ENCODE measurements around the gene TAF12. TPM values are rescaled to one million over a fixed set of nuclear protein-coding genes. Genes with fewer than 3 reads are reported as not detected.
"Not testable (repeated sequence)": the region's sequence is repeated elsewhere in the genome, so short reads cannot be mapped to it uniquely, and the experiment has no call there.

The TAF12 gene
- total RNA-seq, 1 donor from 2014 or later, result 28.2 TPM

DNA sequence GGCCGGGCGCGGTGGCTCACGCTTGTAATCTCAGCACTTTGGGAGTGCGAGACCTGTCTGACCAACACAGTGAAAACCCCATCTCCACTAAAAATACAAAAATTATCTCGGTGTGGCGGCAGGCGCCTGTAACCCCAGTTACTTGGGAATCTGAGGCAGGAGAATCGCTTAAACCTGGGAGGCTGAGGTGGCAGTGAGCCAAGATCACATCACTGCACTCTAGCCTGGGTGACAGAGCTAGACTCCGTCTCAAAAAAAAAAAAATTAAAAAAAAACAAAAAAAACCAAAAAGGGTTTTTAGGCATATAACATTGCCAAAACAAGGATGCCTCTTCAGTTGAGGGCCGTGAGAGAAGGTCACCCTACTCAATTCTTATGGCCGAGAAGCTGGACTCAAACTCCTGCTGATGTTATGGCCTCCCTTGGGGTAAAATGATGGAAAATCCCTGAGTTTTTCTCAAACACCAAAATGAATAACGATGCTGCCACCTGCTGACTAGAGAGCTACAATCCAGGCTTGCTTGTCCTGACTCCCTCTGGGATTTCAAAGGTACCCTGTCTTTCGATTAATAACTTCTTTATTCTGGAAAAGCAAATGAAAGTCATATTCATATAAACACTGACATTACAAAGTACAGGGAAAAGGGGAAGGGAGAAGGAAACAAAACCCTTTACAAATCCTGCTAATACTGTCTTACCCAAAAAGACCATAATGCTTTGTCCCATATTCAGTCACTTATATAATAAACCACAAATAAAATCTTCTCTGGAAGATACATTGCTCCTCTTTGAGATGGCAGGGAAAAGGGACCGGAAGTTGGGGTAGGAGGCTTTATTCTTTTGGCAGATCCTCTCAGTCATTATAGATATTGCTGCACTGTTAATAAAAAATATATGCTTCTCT is 40.1 kb downstream of the TAF12 start:
- H3K4me3 ChIP-seq, result no peak overlapping the region

DNA sequence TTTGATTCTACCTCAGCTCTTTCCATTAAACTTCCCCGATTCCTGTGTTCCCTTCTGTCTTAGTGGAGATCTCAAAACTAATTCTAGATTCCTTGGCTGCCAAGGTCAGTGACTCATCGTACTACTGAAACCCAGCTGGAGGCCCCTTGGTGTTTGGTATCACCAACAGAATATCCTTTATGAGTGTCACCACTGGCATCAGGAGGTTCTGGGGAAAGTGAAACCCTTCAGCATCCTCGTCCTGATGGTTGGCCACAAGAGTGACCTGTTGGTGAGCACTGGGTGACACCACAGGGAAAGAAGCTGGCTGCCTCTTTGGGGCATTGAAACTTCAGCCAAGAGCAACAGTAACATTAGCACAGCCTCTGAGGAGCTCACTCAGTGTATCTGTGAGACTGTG is 41.2 kb downstream of the TAF12 start:
- Histone ChIP-seq H3K36me3 (peaks cover 45% of the 10 kb centered on the region), H3K27me3 (ENCODE audit: low read depth) (no peaks in the 10 kb centered on the region), H3K4me1 (peaks cover 9% of the 10 kb centered on the region), H3K27ac (replicated peaks) (peak overlapping the region; percentile 9), H3K4me3 (no peak overlapping the region), H3K9me3 (replicated peaks) (no peaks in the 10 kb centered on the region)
- TF ChIP-seq, protein P1, sequence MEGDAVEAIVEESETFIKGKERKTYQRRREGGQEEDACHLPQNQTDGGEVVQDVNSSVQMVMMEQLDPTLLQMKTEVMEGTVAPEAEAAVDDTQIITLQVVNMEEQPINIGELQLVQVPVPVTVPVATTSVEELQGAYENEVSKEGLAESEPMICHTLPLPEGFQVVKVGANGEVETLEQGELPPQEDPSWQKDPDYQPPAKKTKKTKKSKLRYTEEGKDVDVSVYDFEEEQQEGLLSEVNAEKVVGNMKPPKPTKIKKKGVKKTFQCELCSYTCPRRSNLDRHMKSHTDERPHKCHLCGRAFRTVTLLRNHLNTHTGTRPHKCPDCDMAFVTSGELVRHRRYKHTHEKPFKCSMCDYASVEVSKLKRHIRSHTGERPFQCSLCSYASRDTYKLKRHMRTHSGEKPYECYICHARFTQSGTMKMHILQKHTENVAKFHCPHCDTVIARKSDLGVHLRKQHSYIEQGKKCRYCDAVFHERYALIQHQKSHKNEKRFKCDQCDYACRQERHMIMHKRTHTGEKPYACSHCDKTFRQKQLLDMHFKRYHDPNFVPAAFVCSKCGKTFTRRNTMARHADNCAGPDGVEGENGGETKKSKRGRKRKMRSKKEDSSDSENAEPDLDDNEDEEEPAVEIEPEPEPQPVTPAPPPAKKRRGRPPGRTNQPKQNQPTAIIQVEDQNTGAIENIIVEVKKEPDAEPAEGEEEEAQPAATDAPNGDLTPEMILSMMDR (IDR thresholded peaks at IDR 0.05; ENCODE audit: borderline replicate concordance), result no peak
- intact Hi-C loops (cut with micrococcal nuclease), result loop anchor here (2.0 to 10.0 kb wide), 2 partner anchors 81 to 247 kb away; no protein-coding TSS in a partner anchor
- no peak for DNase-seq

More for the DNA sequence above, 40.1 kb downstream of the TAF12 start:
- peak overlapping the region; percentile 9 for H3K27ac ChIP-seq (replicated peaks)
- H3K9me3 ChIP-seq (replicated peaks), result no peaks in the 10 kb centered on the region
- no peaks in the 10 kb centered on the region for H3K27me3 ChIP-seq (ENCODE audit: low read depth)
- TF ChIP-seq, protein P1 (IDR thresholded peaks at IDR 0.05; ENCODE audit: borderline replicate concordance), result peak; percentile 74
- peaks cover 56% of the 10 kb centered on the region for H3K36me3 ChIP-seq
- peaks cover 9% of the 10 kb centered on the region for H3K4me1 ChIP-seq
- no peak for DNase-seq
- intact Hi-C loops (cut with micrococcal nuclease), result loop anchor here (2.0 to 10.0 kb wide), 2 partner anchors 82 to 248 kb away; no protein-coding TSS in a partner anchor

DNA sequence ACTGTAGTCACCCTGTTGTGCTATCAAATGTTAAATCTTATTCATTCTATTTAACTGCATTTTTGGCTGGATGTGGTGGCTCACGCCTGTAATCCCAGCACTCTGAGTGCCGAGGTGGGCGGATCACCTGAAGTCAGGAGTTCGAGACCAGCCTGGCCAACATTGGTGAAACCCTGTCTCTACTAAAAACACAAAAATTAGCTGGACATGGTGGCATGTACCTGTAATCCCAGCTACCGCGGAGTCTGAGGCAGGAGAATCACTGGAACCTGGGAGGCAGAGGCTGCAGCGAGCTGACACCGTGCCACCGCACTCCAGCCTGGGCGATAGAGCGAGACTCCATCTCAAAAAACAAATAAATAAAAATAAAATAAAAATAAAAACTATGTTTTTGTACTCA is 46.6 kb downstream of the TAF12 start:
- H3K27ac ChIP-seq (replicated peaks); DNase-seq; H3K4me3 ChIP-seq; intact Hi-C loops (cut with micrococcal nuclease); H3K27me3 ChIP-seq (ENCODE audit: low read depth); H3K9me3 ChIP-seq (replicated peaks); H3K4me1 ChIP-seq; H3K36me3 ChIP-seq: not testable (repeated sequence)

DNA sequence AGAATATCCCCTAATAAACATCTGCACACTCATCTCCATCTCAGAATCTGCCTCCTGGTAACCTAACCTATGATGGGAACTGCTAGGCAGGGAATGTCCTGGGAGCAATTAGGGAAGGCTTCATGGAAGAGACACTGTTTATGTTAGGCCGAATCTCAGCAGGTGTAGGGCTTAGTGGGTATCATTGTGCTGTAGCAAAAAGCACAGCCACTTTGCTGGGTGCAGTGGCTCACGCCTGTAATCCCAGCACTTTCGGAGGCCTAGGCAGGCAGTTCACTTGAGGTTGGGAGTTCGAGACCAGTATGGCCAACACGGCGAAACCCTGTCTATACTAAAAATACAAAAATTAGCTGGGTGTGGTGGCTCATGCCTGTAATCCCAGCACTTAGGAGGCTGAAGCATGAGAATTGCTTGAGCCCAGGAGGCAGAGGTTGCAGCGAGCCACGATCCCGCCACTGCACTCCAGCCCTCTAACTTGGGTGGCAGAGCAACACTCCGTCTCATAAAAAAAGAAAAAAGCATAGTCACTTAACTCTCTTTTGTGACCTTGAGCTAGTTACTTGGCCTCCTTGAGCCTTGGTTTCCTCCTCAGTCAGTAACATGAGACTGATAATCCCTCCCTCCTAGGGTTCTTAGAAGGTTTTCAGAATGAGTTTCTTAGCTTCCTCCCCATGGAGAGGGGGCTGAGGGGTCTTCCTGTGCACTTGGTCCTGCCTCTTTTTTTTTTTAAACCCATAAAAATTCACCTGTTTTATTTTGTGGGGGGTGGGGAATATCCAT is 47.3 kb downstream of the TAF12 start:
- Histone ChIP-seq H3K36me3 (peaks cover 7% of the 10 kb centered on the region), H3K4me3 (no peak overlapping the region), H3K27ac (replicated peaks) (no peak overlapping the region), H3K4me1 (peaks cover 8% of the 10 kb centered on the region), H3K9me3 (replicated peaks) (no peaks in the 10 kb centered on the region), H3K27me3 (ENCODE audit: low read depth) (no peaks in the 10 kb centered on the region)
- intact Hi-C loops (cut with micrococcal nuclease), result no loop called here
- TF ChIP-seq, protein P1 (IDR thresholded peaks at IDR 0.05; ENCODE audit: borderline replicate concordance), result no peak
- no peak for DNase-seq

DNA sequence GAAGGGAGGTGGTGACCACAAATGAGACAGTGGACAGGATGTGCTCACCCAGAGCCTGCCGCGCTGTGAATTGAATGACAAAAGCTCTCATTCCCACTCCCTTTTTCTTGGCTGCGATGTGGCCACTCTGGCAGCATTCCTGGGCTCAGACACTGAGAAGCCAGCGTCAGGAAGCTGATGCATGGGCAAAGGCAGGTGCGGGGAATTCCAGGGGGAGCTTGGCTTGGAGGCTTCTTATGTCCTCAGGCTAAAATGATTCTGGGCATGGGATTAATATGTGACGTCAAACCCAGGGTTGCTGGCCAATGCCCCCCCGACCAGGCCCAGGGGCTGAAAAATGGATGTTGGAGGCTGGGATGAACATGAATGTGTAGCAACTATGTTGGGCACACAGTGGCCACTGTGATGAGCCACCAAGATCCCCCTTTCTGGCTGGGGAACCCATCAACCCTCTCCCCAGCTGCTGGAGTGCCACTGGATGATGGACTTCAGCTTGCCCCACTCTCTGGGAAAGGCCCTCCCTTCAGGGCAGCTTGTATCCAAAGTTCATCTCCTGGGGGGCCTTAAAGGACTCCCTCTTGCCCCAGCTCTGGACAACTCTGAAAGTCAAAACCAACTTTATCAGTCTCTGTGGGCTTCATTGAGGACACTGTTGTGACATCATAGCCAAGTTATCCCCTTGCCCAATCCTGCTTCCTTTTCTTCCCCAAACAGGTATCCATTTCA is 48.0 kb downstream of the TAF12 start:
- H3K4me1 ChIP-seq; H3K27me3 ChIP-seq (ENCODE audit: low read depth); DNase-seq; intact Hi-C loops (cut with micrococcal nuclease); H3K36me3 ChIP-seq; H3K27ac ChIP-seq (replicated peaks); H3K9me3 ChIP-seq (replicated peaks); H3K4me3 ChIP-seq: not testable (repeated sequence)

DNA sequence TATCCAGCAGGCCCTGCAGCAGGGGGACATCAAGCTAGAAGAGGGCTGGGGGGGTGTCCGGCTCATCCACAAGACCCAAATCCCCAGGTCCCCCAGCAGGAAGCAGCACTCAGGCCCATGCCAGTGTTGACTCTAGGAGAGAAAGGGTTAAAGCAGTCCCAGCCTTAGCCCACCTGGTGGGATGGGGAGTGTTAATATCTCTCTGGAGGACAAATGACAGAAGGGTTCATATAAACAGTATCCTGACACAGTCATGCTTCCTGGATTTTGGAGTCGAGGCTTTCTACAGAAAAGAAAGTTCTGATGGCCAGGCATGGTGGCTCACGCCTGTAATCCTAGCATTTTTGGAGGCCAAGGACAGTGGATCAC is 48.9 kb downstream of the TAF12 start:
- H3K36me3 ChIP-seq; H3K27ac ChIP-seq (replicated peaks); H3K4me1 ChIP-seq; DNase-seq; H3K27me3 ChIP-seq (ENCODE audit: low read depth); H3K9me3 ChIP-seq (replicated peaks); intact Hi-C loops (cut with micrococcal nuclease); H3K4me3 ChIP-seq: not testable (repeated sequence)

All from left ventricle myocardium inferior (tissue), 1 donor.